Measurements from ENCODE around the gene SAFB.

DNA sequence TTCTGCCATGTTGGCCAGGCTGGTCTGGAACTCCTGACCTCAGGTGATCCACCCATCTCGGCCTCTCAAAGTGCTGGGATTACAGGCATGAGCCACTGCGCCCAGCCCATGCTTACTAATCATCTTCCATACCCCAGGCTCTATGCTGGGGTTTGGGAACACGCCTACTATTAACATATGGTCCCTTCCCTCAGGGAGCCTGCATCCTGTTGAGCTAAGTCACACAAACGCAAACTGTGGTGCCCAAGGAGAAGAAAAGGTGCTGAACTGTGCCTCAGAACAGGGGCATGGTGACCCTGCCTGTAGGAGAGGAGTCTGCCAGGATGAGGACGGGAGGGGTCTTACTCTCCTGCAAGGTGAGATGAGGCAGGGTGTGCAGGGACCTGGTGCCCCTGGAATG is 51.8 kb downstream of the SAFB start:
- TF ChIP-seq ISL1 (CRISPR knock-in tag; IDR thresholded peaks at IDR 0.05) (no peak), OSR1 (CRISPR knock-in tag; IDR thresholded peaks at IDR 0.05) (no peak), ESRRG (CRISPR knock-in tag; IDR thresholded peaks at IDR 0.05) (no peak), BACH2 (CRISPR knock-in tag; IDR thresholded peaks at IDR 0.05; ENCODE audit: borderline replicate concordance) (no peak), TCF4 (CRISPR knock-in tag; IDR thresholded peaks at IDR 0.05; ENCODE audit: borderline replicate concordance) (no peak), GLIS3 (CRISPR knock-in tag; IDR thresholded peaks at IDR 0.05) (no peak), CREB5 (CRISPR knock-in tag; IDR thresholded peaks at IDR 0.05; ENCODE audit: low read depth) (no peak), ZFP30 (CRISPR knock-in tag; IDR thresholded peaks at IDR 0.05) (no peak)
